NCI-H82 treated with DMSO at 0.1 percent for 48 hours (cell line): Measurements from ENCODE around the gene POLR3A.

Experiments
- DNase-seq: peaks from one replicate; lab custom pipeline; 2025; ENCODE audit not compliant: unreplicated experiment; lab: John Stamatoyannopoulos, UW

Gene POLR3A

GRCh38 chr10:77983384-77984341 lies 45.7 kb downstream of the POLR3A start:
- DNase-seq, result no peak

- no peak for DNase-seq
Measured at GRCh38 chr10:77981281-77981680, 48.0 kb downstream of the POLR3A start.

DNA sequence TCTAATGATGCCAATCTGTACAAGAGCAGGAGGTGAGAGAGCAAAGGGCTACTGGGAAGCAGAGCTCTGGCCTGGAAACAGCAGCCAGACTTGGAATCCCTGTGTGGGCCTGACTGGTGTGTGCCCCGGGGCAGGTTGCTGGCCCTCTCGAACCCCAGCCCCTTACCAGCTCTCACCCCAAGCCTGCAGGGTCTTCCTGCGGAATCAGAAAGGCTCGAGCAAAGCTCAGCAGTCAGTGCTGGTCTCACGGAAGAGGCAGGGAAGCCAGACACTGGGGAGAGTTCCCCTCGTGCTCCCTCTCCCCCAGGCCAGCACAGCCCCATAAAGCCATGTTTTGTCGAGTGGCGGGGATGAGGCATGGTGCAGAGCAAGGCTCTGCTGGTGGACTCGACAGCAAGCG lies 50.1 kb downstream of the POLR3A start:
- no peak for DNase-seq

DNA sequence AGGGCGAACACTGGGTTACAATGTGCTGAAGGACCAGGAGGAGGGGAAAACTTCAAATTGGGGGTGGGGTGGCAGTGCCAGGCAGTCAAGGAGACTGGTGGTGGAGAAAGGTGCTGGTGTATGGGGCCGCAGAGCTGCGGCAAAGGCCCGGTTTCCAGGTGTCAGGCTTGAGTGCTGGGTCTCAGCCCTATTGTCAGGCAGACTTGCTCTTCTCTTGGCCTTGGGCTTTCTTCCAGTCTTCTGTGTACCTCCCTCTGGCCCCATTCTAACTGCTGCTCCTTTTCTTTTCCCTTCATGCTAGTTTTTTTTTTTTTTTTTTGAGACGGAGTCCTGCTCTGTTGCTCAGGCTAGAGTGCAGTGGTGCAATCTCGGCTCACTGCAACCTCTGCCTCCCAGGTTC lies 51.0 kb downstream of the POLR3A start:
- no peak for DNase-seq

DNA sequence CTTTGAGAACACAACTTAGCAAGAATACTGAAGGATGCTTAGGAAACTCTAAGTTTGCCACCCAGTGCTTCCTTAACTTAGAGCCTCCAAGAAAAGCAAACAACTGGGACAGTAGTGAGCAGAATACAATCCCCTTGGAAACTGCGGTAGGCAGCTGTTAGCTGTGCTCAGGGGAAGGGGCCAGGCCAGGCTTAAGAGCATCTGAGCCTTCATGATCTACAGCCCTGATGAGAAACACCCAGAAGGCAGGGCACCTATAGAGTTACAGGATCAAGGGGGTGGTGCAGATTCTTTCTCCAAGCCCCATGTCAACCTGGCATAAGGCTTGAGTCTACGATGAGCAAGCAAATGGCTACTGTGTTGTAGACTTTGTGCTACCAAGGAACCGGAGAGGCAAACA lies 51.4 kb downstream of the POLR3A start:
- no peak for DNase-seq

DNA sequence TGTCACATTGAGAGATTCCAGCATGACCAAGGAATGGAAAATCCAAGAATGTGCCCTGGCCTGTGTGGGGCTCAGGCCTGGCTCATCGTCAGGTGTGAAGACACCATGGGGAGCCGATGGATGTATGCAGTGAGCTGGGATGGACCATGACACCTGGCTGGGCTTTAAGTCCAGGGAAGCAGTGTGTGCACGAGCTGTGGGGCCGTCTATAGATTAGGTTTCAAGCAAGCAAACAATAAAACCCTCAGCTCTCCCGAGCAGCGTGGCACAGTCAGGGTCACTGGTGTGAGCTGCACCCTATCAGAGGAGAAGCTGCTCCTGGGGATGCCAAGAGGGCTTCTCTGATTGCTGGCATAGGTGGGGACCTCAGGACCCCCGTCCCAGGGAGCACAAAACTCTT lies 52.3 kb downstream of the POLR3A start:
- no peak for DNase-seq

GRCh38 chr10:77975086-77975666 lies 54.1 kb downstream of the POLR3A start:
- DNase-seq, result no peak

- DNase-seq, result no peak
Measured at GRCh38 chr10:77974396-77975074, 54.8 kb downstream of the POLR3A start.

DNA sequence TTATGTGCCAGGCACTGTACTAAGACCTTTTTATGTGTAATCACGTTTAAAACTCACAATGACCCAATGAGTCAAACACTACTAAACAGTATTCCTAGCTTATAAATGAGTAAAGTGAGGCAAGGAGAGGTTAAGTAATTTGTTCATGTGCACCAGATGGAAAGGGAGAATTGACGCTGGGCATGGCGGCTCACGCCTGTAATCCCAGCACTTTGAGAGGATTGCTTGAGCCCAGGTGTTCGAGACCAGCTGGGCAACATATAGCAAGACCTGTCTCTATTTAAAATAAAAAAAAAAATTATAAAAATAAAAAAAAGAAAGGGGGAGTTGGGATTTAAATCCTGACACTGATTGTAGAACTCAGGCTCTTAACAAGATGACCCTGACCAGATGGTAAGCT lies 56.0 kb downstream of the POLR3A start:
- DNase-seq, result no peak

GRCh38 chr10:77972148-77972547 lies 57.2 kb downstream of the POLR3A start:
- no peak for DNase-seq

DNA sequence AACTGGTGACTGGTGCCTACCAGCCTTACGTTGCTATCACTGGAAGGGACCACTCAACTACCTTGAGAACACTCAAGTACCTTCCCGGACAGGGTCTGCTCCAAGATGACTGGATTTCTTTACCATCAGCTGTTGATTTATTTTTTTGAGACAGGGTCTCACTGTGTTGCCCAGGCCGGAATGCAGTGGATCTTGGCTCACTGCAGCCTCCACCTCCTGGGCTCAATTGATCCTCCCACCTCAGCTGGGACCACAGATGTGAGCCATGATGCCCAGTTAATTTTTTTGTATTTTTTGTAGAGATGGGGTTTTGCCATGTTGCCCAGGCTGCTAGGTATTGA lies 57.5 kb downstream of the POLR3A start:
- DNase-seq, result no peak

- DNase-seq, result no peak
Measured at GRCh38 chr10:77970869-77971803, 58.2 kb downstream of the POLR3A start.

GRCh38 chr10:77969114-77969513 lies 60.2 kb downstream of the POLR3A start:
- DNase-seq, result no peak

GRCh38 chr10:77967611-77968022 lies 61.7 kb downstream of the POLR3A start:
- no peak for DNase-seq

DNA sequence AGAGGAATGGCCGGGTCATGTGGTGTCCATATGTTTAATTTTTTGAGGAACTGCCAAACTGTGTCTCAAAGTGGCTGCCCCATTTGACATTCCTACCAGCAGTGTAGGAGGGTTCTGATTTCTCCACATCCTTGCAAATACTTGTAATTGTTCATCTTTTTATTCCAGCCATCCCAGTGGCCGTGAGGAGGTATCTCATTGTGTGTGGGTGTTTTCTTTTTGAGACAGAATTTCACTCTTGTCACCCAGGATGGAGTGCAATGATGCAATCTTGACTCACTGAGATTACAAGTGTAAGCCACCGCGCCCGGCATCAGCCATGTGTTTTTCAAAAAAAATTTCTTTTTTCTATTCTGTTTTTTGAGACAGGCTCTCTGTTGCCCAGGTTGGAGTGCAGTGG lies 64.0 kb downstream of the POLR3A start:
- DNase-seq, result no peak

GRCh38 chr10:77964811-77965210 lies 64.5 kb downstream of the POLR3A start:
- no peak for DNase-seq

DNA sequence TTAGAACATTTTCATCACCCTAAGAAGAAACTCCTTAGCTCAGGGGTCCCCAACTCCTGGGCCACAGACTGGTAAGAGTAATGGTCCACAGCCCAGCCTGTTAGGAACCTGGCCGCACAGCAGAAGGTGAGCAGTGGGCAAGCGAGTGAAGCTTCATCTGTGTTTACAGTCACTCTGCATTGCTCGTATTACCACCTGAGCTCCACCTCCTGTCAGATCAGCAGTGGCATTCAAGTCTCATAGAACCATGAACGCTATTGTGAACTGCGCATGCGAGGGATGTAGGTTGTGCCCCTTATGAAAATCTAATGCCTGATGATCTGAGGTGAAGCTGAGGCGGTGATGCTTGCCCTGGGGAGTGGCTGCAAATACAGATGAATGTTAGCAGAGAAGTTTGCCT lies 65.4 kb downstream of the POLR3A start:
- no peak for DNase-seq

DNA sequence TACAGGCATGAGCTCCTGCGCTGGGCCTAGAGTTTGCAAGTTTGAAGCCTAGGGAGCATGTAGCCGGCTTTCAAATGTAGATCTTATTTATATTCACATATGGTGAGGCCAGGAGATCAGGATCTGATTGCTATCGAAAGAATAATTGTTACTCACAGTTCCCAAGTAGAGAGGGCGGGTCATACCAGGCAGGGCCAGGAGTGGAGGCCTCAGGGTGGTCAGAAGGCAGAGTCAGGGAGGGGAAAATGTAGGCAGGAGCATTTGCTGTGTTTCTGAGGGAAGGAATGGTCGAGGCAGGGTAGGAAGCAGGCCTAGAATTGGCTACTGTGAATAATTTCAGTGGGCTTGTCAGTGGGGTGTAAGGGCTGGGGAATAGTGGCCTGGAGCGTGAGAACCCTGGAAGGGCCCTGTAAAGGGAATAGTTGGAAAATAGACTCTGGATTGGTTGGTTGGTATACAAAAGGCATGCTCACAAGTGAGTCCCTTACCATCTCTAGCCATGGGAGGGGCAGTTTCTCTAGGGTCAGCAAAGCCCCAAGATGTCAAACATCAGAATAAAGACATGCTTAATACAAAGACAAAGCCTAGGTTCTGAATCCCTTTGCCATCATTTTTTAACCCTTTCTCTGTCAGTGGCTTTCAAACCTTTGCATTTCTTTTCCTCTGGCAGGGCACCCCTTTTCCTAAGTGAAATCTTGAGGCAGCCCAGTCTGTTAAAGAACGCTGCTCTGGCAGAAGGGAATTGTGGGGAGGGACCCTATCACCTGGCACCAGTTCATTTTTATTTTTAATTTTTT lies 66.8 kb downstream of the POLR3A start:
- DNase-seq, result no peak

GRCh38 chr10:77961668-77962067 lies 67.6 kb downstream of the POLR3A start:
- no peak for DNase-seq

DNA sequence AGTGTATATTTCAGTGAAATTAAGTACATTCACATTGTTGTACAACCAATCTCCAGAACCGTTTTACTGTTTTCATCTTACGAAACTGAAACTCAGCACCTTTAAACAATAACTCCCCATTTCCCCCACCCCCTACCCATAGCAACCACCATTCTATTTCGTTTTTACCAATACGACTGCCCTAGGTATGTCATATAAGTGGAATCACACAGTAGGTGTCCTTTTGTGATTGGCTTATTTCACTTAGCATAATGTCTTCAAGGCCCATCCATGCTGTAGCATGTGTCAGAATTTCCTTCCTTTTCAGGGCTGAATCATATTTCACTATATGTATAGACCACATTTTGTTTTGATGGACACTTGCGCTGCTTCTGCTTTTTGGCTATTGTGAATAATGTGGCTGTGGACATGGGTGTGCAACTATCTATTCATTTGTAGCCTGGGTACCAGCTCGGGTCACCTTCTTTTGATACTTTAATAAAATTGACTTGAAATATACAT lies 68.4 kb downstream of the POLR3A start:
- no peak for DNase-seq
